HepG2 (cell line): ENCODE data around the gene ABL2. TPM values are rescaled to one million over a fixed set of nuclear protein-coding genes. Genes with fewer than 3 reads are reported as not detected.

Experiments used
- ATAC-seq: fragments of 200-7000 bp; cut with Tn5 transposase; 3 replicates; pipeline ENCODE4 v1.9.1; 2020; ENCODE audit warnings: mild to moderate bottlenecking, moderate library complexity
- BruUV-seq: library from RNA; stranded (reverse); fragments of 400-500 nt; replicated peaks from 2 replicates; lab custom pipeline; 2021; lab: Mats Ljungman, UMichigan
- CTCF ChIA-PET: fragments of 300-600 bp; formaldehyde crosslinking; extraction: SDS; loops from one replicate; lab custom pipeline; 2021; ENCODE audit warnings: low total read pairs, inconsistent platforms, low intra/inter-chr PET ratio; lab: Yijun Ruan, JAX
- POLR2A ChIA-PET: fragments of 350-600 bp; sonication (Branson Sonifier 250); formaldehyde crosslinking; loops from one replicate; lab custom pipeline; 2020; ENCODE audit warnings: antibody characterized with exemption, inconsistent platforms; lab: Yijun Ruan, JAX
- DNase-seq: peaks from one replicate; pipeline ENCODE4 v3.0.0-alpha.2; 2015; ENCODE audit warnings: low spot score
- FAIRE-seq: peaks from 3 replicates; lab custom pipeline; 2011; peaks lifted over from hg19 to GRCh38; lab: Jason Lieb, UNC
- H2AFZ ChIP-seq: one replicate; pipeline ENCODE4 v1.6.1; 2011; ENCODE audit warnings: low read length, inconsistent platforms
- H3K27ac ChIP-seq: fragments of 300-600 bp; 3 replicates; pipeline ENCODE4 v1.8.0; 2011; ENCODE audit warnings: mixed run types, mild to moderate bottlenecking, mixed read lengths, low read length, inconsistent platforms; ENCODE audit not compliant: insufficient read depth; ENCODE audit errors: extremely low read length
- H3K27me3 ChIP-seq, 2 experiments: fragments of 200-600 bp in 1 of 2; 2 replicates in 1 of 2; 3 replicates in 1 of 2; pipeline versions ENCODE4 v1.6.0 to v1.8.0; 2011; ENCODE audit warnings: low read length in 2 of 2, mild to moderate bottlenecking in 2 of 2, moderate library complexity in 2 of 2, inconsistent platforms in 1 of 2; ENCODE audit not compliant: insufficient read depth in 2 of 2, control insufficient read depth in 1 of 2
- H3K36me3 ChIP-seq, 2 experiments: fragments of 200-600 bp in 1 of 2; replicated peaks in 1 of 2; 2 replicates in 1 of 2; 3 replicates in 1 of 2; pipeline versions ENCODE4 v1.5.1 to v1.8.0; 2011; ENCODE audit warnings: low read length in 2 of 2, inconsistent platforms in 1 of 2; ENCODE audit not compliant: insufficient read depth in 2 of 2, control insufficient read depth in 1 of 2
- H3K4me1 ChIP-seq: 2 replicates; pipeline ENCODE4 v1.5.1; 2012; ENCODE audit warnings: low read length, inconsistent platforms; ENCODE audit not compliant: insufficient read depth
- H3K4me2 ChIP-seq: 2 replicates; pipeline ENCODE4 v1.6.0; 2011; ENCODE audit warnings: low read depth, low read length, inconsistent platforms
- H3K4me3 ChIP-seq, 3 experiments: fragments of 200-600 bp in 1 of 3; sonication (generic), shearing (Covaris generic) in 1 of 3; replicated peaks in 1 of 3; 2 replicates each; pipeline ENCODE4 v1.5.1; 2011 to 2016; ENCODE audit warnings: low read length in 3 of 3, inconsistent platforms in 2 of 3, low read depth in 2 of 3, mild to moderate bottlenecking in 2 of 3, control low read depth in 1 of 3, mixed read lengths in 1 of 3; ENCODE audit not compliant: insufficient read depth in 1 of 3
- H3K79me2 ChIP-seq: one replicate; pipeline ENCODE4 v1.6.1; 2011; ENCODE audit warnings: low read length, inconsistent platforms; ENCODE audit not compliant: insufficient read depth
- H3K9ac ChIP-seq: 2 replicates; pipeline ENCODE4 v1.6.0; 2011; ENCODE audit warnings: mild to moderate bottlenecking, low read depth, low read length, inconsistent platforms; ENCODE audit not compliant: insufficient read depth
- H3K9me3 ChIP-seq: 2 replicates; pipeline ENCODE4 v1.5.1; 2012; ENCODE audit warnings: mild to moderate bottlenecking, low read length
- H4K20me1 ChIP-seq: 2 replicates; pipeline ENCODE4 v1.6.0; 2011; ENCODE audit warnings: inconsistent platforms, mild to moderate bottlenecking, low read length, moderate library complexity; ENCODE audit not compliant: insufficient read depth
- CHD2 ChIP-seq: IDR thresholded peaks from 2 replicates; pipeline ENCODE4 v1.6.1; 2011; ENCODE audit warnings: low read depth, low read length, improper control_type of control experiment
- FOSL1 ChIP-seq: sonication (generic); formaldehyde crosslinking; IDR thresholded peaks from 2 replicates; pipeline ENCODE4 v1.9.0; 2021; ENCODE audit warnings: missing genetic modification reagents, borderline replicate concordance
- GFI1 ChIP-seq: sonication (generic); formaldehyde crosslinking; IDR thresholded peaks from 2 replicates; pipeline ENCODE4 v1.5.0; 2020; ENCODE audit warnings: missing genetic modification reagents, mild to moderate bottlenecking, borderline replicate concordance
- HNRNPLL ChIP-seq: fragments of 200-400 bp; formaldehyde crosslinking; IDR thresholded peaks from 2 replicates; pipeline ENCODE4 v1.6.1; 2017; ENCODE audit warnings: mild to moderate bottlenecking, low read depth, low read length; ENCODE audit not compliant: poor library complexity, severe bottlenecking
- HOXA3 ChIP-seq: sonication (generic); formaldehyde crosslinking; IDR thresholded peaks from 2 replicates; pipeline ENCODE4 v1.5.0; 2020; ENCODE audit warnings: missing genetic modification reagents
- MXD4 ChIP-seq: IDR thresholded peaks from 2 replicates; pipeline ENCODE4 v1.6.1; 2016; ENCODE audit warnings: mild to moderate bottlenecking, missing biosample characterization, missing genetic modification reagents
- RORA ChIP-seq: sonication (generic); formaldehyde crosslinking; IDR thresholded peaks from 2 replicates; pipeline ENCODE4 v1.5.0; 2020; ENCODE audit warnings: mild to moderate bottlenecking, missing genetic modification reagents, moderate library complexity
- ZBTB21 ChIP-seq: sonication (generic); formaldehyde crosslinking; IDR thresholded peaks from 2 replicates; pipeline ENCODE4 v1.4.0; 2020; ENCODE audit warnings: missing genetic modification reagents
- ZNF205 ChIP-seq: IDR thresholded peaks from 2 replicates; pipeline ENCODE4 v1.6.1; 2018; ENCODE audit warnings: missing biosample characterization, missing genetic modification reagents
- ZNF552 ChIP-seq: sonication (generic); formaldehyde crosslinking; IDR thresholded peaks from 2 replicates; pipeline ENCODE4 v1.9.0; 2022; ENCODE audit warnings: missing genetic modification reagents, mild to moderate bottlenecking, borderline replicate concordance
- ZNF577 ChIP-seq: sonication (generic); formaldehyde crosslinking; IDR thresholded peaks from 2 replicates; pipeline ENCODE4 v1.4.0; 2020; ENCODE audit warnings: mild to moderate bottlenecking, low read depth, missing genetic modification reagents, borderline replicate concordance
- WGBS: methylation state at CpG from one replicate; pipeline ENCODE4 v1.1.6; 2017; ENCODE audit warnings: low lambda C conversion rate; 5-methylcytosine and 5-hydroxymethylcytosine counted together
- in situ Hi-C: cut with HindIII; loops from 2 replicates; pipeline ENCODE4 v1.10.0; 2017; ENCODE audit warnings: low pct_unique_long_range_greater_than_20kb; ENCODE audit not compliant: extremely low pct_ligation_motif_present
- intact Hi-C: fragments of 100-400 bp; cut with micrococcal nuclease; formaldehyde crosslinking; loops from one replicate; pipeline ENCODE4 v1.10.0; 2022; ENCODE audit not compliant: unreplicated experiment
- polyA plus RNA-seq, 8 experiments: library from polyadenylated mRNA; depleted of rRNA in 3 of 8; stranded (reverse) in 7 of 8; unstranded in 1 of 8; fragments of >200 nt; fragmentation: Illumina TruSeq in 4 of 8; extraction: Trizol in 4 of 8; gene quantifications; 2 replicates each; pipeline versions ENCODE4 v1.2.1 to v1.2.3, GENCODE V29; 2011 to 2016; ENCODE audit warnings: low read depth in 4 of 8, missing spikeins in 1 of 8, mixed read lengths in 1 of 8; ENCODE audit not compliant: insufficient read depth in 1 of 8
- total RNA-seq, 5 experiments: library from RNA; depleted of rRNA; stranded (reverse); fragments of >200 nt; fragmentation: Illumina TruSeq; extraction: Trizol; gene quantifications; 2 replicates each; pipeline ENCODE4 v1.2.3, GENCODE V29; 2016; ENCODE audit warnings: low read depth in 1 of 5
- TF ChIP-seq, protein P1 (sequence below): sonication (generic); formaldehyde crosslinking; IDR thresholded peaks from 2 replicates; pipeline ENCODE4 v1.5.0; 2020; ENCODE audit warnings: mild to moderate bottlenecking, missing genetic modification reagents
- TF ChIP-seq, protein P2 (sequence below): IDR thresholded peaks from 2 replicates; pipeline ENCODE4 v1.6.1; 2016; ENCODE audit warnings: low read depth, control low read depth
- TF ChIP-seq, protein P3 (sequence below): sonication (generic); formaldehyde crosslinking; IDR thresholded peaks from 2 replicates; pipeline ENCODE4 v1.4.0; 2020; ENCODE audit warnings: mild to moderate bottlenecking, missing genetic modification reagents
- TF ChIP-seq, protein P4 (sequence below): sonication (generic); formaldehyde crosslinking; IDR thresholded peaks from 2 replicates; pipeline ENCODE4 v1.4.0; 2020; ENCODE audit warnings: low read depth, mild to moderate bottlenecking, missing genetic modification reagents
- TF ChIP-seq, protein P5 (sequence below): sonication (generic); formaldehyde crosslinking; IDR thresholded peaks from 2 replicates; pipeline ENCODE4 v1.4.0; 2020; ENCODE audit warnings: missing genetic modification reagents
- TF ChIP-seq, protein P6 (sequence below): sonication (generic); formaldehyde crosslinking; IDR thresholded peaks from 2 replicates; pipeline ENCODE4 v1.4.0; 2020; ENCODE audit warnings: missing genetic modification reagents

ABL2 gene
- total and polyA plus RNA-seq, 2 of the 13 experiments (the other 11 are each of a cell fraction or from before 2014, with no cell fraction given), result 5.8 to 6.0 TPM

DNA sequence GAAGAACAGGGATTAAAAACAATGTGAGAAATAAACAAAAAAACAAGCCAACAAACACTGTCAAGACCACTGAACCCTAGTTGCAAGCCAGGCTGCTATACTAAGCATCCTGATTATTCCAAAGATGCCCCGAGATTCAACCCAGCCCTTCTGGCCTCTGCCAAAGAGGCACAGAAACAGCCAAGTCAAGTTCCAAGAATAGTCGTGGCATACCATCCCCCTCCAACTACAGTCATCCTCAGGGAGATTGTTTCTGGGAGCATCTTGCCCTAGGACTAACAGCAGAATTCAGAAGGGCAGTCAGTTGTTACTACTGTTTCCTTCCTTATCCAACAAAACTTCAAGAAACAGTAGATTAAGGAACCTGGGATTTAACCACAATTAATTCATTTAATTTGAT lies 52.3 kb downstream of the ABL2 start:
- peaks cover 6% of the 10 kb centered on the region; the same call in 1 of the 2 replicates for H4K20me1 ChIP-seq
- DNase-seq (no peak), FAIRE-seq (no peak), ATAC-seq (no peak)
- TF ChIP-seq ZNF552 (CRISPR knock-in tag), result no peak
- TF ChIP-seq, protein P1, sequence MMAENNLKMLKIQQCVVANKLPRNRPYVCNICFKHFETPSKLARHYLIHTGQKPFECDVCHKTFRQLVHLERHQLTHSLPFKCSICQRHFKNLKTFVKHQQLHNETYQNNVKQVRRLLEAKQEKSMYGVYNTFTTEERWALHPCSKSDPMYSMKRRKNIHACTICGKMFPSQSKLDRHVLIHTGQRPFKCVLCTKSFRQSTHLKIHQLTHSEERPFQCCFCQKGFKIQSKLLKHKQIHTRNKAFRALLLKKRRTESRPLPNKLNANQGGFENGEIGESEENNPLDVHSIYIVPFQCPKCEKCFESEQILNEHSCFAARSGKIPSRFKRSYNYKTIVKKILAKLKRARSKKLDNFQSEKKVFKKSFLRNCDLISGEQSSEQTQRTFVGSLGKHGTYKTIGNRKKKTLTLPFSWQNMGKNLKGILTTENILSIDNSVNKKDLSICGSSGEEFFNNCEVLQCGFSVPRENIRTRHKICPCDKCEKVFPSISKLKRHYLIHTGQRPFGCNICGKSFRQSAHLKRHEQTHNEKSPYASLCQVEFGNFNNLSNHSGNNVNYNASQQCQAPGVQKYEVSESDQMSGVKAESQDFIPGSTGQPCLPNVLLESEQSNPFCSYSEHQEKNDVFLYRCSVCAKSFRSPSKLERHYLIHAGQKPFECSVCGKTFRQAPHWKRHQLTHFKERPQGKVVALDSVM (CRISPR knock-in tag), result no peak
- TF ChIP-seq, protein P2, sequence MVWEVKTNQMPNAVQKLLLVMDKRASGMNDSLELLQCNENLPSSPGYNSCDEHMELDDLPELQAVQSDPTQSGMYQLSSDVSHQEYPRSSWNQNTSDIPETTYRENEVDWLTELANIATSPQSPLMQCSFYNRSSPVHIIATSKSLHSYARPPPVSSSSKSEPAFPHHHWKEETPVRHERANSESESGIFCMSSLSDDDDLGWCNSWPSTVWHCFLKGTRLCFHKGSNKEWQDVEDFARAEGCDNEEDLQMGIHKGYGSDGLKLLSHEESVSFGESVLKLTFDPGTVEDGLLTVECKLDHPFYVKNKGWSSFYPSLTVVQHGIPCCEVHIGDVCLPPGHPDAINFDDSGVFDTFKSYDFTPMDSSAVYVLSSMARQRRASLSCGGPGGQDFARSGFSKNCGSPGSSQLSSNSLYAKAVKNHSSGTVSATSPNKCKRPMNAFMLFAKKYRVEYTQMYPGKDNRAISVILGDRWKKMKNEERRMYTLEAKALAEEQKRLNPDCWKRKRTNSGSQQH (CRISPR knock-in tag), result no peak
- TF ChIP-seq ZBTB21 (CRISPR knock-in tag), result no peak
- TF ChIP-seq, protein P3, sequence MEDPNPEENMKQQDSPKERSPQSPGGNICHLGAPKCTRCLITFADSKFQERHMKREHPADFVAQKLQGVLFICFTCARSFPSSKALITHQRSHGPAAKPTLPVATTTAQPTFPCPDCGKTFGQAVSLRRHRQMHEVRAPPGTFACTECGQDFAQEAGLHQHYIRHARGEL (CRISPR knock-in tag), result no peak
- TF ChIP-seq, protein P4, sequence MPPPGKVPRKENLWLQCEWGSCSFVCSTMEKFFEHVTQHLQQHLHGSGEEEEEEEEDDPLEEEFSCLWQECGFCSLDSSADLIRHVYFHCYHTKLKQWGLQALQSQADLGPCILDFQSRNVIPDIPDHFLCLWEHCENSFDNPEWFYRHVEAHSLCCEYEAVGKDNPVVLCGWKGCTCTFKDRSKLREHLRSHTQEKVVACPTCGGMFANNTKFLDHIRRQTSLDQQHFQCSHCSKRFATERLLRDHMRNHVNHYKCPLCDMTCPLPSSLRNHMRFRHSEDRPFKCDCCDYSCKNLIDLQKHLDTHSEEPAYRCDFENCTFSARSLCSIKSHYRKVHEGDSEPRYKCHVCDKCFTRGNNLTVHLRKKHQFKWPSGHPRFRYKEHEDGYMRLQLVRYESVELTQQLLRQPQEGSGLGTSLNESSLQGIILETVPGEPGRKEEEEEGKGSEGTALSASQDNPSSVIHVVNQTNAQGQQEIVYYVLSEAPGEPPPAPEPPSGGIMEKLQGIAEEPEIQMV (CRISPR knock-in tag), result no peak
- no peak for TF ChIP-seq CHD2
- TF ChIP-seq MXD4 (CRISPR knock-in tag), result no peak
- no peak for TF ChIP-seq HNRNPLL
- no peak for TF ChIP-seq FOSL1 (CRISPR knock-in tag)
- TF ChIP-seq, protein P5, sequence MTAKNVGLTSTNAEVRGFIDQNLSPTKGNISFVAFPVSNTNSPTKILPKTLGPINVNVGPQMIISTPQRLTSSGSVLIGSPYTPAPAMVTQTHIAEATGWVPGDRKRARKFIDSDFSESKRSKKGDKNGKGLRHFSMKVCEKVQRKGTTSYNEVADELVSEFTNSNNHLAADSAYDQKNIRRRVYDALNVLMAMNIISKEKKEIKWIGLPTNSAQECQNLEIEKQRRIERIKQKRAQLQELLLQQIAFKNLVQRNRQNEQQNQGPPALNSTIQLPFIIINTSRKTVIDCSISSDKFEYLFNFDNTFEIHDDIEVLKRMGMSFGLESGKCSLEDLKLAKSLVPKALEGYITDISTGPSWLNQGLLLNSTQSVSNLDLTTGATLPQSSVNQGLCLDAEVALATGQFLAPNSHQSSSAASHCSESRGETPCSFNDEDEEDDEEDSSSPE (CRISPR knock-in tag), result no peak
- no peak for TF ChIP-seq RORA (CRISPR knock-in tag)
- no peak for TF ChIP-seq HOXA3 (CRISPR knock-in tag)
- TF ChIP-seq ZNF577 (CRISPR knock-in tag), result no peak
- TF ChIP-seq, protein P6, sequence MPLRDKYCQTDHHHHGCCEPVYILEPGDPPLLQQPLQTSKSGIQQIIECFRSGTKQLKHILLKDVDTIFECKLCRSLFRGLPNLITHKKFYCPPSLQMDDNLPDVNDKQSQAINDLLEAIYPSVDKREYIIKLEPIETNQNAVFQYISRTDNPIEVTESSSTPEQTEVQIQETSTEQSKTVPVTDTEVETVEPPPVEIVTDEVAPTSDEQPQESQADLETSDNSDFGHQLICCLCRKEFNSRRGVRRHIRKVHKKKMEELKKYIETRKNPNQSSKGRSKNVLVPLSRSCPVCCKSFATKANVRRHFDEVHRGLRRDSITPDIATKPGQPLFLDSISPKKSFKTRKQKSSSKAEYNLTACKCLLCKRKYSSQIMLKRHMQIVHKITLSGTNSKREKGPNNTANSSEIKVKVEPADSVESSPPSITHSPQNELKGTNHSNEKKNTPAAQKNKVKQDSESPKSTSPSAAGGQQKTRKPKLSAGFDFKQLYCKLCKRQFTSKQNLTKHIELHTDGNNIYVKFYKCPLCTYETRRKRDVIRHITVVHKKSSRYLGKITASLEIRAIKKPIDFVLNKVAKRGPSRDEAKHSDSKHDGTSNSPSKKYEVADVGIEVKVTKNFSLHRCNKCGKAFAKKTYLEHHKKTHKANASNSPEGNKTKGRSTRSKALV (CRISPR knock-in tag), result no peak
- no peak for TF ChIP-seq GFI1 (CRISPR knock-in tag)
- TF ChIP-seq ZNF205, result no peak
- H3K4me2 ChIP-seq, result no peak overlapping the region
- H3K27me3 ChIP-seq, result no peaks in the 10 kb centered on the region
- CTCF ChIA-PET, result no interaction called here
- no peak overlapping the region for H3K4me3 ChIP-seq
- H2AFZ ChIP-seq, result no peak overlapping the region
- no peaks in the 10 kb centered on the region for H3K9me3 ChIP-seq
- no TSS peak for BruUV-seq
- no peak overlapping the region for H3K27ac ChIP-seq
- peaks cover 28% of the 10 kb centered on the region for H3K79me2 ChIP-seq
- H3K9ac ChIP-seq, result no peak overlapping the region
- WGBS, result 94% methylated on average over 2 of the region's 2 CpGs
- intact Hi-C loops, result no loop called here
- POLR2A ChIA-PET, result no interaction called here
- no peaks in the 10 kb centered on the region for H3K4me1 ChIP-seq
- no peaks in the 10 kb centered on the region for H3K36me3 ChIP-seq
- in situ Hi-C loops, result no loop called here
